Endothelial cell (in vitro differentiated cells): ENCODE results near the gene GPR78. TPM values are rescaled to one million over a fixed set of nuclear protein-coding genes. Genes with fewer than 3 reads are reported as not detected.

ENCODE experiments used
- DNase-seq: peaks from one replicate; pipeline ENCODE4 v3.0.0; 2021; ENCODE audit warnings: low spot score
- H3K27ac Mint-ChIP-seq: one replicate; pipeline ENCODE4 v1.8.0; 2021; ENCODE audit warnings: mixed read lengths, inconsistent platforms; ENCODE audit not compliant: unreplicated experiment
- H3K27me3 Mint-ChIP-seq: one replicate; pipeline ENCODE4 v1.8.0; 2021; ENCODE audit warnings: mild to moderate bottlenecking, moderate library complexity, mixed read lengths, inconsistent platforms; ENCODE audit not compliant: unreplicated experiment
- H3K36me3 Mint-ChIP-seq: one replicate; pipeline ENCODE4 v1.8.0; 2021; ENCODE audit warnings: mild to moderate bottlenecking, low read depth, mixed read lengths, inconsistent platforms; ENCODE audit not compliant: unreplicated experiment
- H3K4me1 Mint-ChIP-seq: one replicate; pipeline ENCODE4 v1.8.0; 2021; ENCODE audit warnings: mild to moderate bottlenecking, mixed read lengths, inconsistent platforms; ENCODE audit not compliant: unreplicated experiment
- H3K4me3 Mint-ChIP-seq: one replicate; pipeline ENCODE4 v1.8.0; 2021; ENCODE audit warnings: mild to moderate bottlenecking, mixed read lengths, inconsistent platforms; ENCODE audit not compliant: unreplicated experiment
- H3K9me3 Mint-ChIP-seq: one replicate; pipeline ENCODE4 v1.8.0; 2021; ENCODE audit warnings: mixed read lengths, inconsistent platforms; ENCODE audit not compliant: unreplicated experiment
- total RNA-seq: library from RNA; stranded (reverse); fragmentation: NEBNext Ultra II Directional; extraction: Animal tissue kit (Norgen Biotek cat#: 25700); gene quantifications from one replicate; pipeline ENCODE4 v1.2.1, GENCODE V29; 2021; ENCODE audit not compliant: unreplicated experiment
- TF ChIP-seq, protein P1 (sequence below): fragments of 200-600 bp; sonication (generic); IDR thresholded peaks from one replicate; pipeline ENCODE4 v1.5.0; 2021; ENCODE audit warnings: antibody characterized with exemption; ENCODE audit not compliant: unreplicated experiment

The GPR78 gene
- total RNA-seq, 1 donor from 2014 or later = not detected

DNA sequence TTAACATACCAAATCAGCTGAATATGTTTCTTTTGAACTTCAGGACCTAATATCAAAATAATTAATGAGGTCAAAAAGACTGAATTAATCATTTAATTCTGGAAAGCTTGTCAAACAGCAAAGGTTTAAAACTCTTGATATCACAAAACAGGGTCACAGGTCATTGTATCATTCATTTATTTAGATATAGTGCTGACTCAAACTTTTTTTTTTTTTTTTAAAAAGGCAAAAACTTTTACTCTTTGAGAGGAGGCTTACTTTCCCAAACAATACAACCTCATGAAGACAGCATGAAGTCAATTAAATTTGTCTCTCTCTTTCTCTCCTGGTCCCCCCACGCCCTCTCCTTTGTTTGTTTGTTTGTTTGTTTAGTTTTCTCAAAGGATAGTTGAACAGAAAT, 15.6 kb upstream of the GPR78 start:
- Mint-ChIP-seq H3K36me3 (no peaks in the 10 kb centered on the region), H3K4me3 (no peak overlapping the region), H3K27ac (no peak overlapping the region), H3K9me3 (no peaks in the 10 kb centered on the region), H3K27me3 (no peaks in the 10 kb centered on the region), H3K4me1 (peaks cover 13% of the 10 kb centered on the region)
- no peak for DNase-seq
- TF ChIP-seq, protein P1, sequence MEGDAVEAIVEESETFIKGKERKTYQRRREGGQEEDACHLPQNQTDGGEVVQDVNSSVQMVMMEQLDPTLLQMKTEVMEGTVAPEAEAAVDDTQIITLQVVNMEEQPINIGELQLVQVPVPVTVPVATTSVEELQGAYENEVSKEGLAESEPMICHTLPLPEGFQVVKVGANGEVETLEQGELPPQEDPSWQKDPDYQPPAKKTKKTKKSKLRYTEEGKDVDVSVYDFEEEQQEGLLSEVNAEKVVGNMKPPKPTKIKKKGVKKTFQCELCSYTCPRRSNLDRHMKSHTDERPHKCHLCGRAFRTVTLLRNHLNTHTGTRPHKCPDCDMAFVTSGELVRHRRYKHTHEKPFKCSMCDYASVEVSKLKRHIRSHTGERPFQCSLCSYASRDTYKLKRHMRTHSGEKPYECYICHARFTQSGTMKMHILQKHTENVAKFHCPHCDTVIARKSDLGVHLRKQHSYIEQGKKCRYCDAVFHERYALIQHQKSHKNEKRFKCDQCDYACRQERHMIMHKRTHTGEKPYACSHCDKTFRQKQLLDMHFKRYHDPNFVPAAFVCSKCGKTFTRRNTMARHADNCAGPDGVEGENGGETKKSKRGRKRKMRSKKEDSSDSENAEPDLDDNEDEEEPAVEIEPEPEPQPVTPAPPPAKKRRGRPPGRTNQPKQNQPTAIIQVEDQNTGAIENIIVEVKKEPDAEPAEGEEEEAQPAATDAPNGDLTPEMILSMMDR = no peak

DNA sequence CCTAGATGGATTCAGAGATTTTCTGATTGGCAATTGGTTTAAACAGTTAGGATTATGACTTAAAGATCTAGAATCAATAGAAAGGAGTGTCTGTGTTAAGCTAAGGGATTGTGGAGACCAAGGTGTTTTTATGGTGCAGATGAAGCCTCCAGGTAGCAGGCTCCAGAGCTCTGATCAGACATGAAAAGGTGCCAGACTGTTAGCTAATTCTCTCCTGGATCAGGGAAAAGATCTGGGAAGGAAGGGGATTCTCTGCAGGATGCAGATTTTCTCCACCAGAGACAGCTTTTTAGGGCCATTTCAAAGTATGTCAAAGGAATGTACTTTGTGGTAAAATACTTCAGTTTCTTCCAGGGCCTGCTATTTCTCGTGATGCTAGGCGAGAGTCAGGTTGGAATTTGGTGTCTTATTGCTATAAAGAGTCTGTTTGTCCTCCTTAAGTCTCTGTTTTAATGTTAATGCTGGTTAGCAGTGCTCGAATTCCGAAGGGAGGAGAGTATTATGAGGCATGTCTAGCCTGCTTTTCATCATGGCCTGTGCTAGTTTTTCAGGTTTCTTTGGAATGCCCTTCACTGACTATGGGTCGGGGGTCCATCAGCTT, 12.0 kb upstream of the GPR78 start:
- no peaks in the 10 kb centered on the region for H3K36me3 Mint-ChIP-seq
- no peaks in the 10 kb centered on the region for H3K27me3 Mint-ChIP-seq
- no peak overlapping the region for H3K4me3 Mint-ChIP-seq
- H3K27ac Mint-ChIP-seq = no peak overlapping the region
- DNase-seq = no peak
- TF ChIP-seq, protein P1 = no peak
- peaks cover 4% of the 10 kb centered on the region for H3K4me1 Mint-ChIP-seq
- H3K9me3 Mint-ChIP-seq = no peaks in the 10 kb centered on the region

DNA sequence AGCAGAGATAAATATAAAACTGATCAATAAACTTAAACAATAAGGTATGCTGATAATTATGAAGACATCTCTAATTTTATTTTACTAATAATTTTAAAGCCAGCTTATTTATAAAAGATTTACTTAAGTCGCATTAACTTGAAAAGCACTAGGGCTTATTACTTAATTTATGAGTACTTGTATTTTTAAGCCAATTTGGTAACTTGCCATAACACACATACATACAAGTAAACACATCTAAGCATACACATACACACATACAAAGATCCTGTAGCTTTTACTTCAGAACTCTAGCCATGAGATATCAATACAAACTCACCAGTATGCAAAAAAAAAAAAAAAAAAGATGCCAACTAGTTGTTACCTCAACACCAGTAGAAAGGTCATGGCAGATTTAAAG, 10.0 kb upstream of the GPR78 start:
- H3K9me3 Mint-ChIP-seq = no peaks in the 10 kb centered on the region
- TF ChIP-seq, protein P1 = no peak
- H3K27me3 Mint-ChIP-seq = no peaks in the 10 kb centered on the region
- H3K36me3 Mint-ChIP-seq = no peaks in the 10 kb centered on the region
- no peak overlapping the region for H3K4me3 Mint-ChIP-seq
- H3K4me1 Mint-ChIP-seq = peaks cover 4% of the 10 kb centered on the region
- no peak overlapping the region for H3K27ac Mint-ChIP-seq
- no peak for DNase-seq

DNA sequence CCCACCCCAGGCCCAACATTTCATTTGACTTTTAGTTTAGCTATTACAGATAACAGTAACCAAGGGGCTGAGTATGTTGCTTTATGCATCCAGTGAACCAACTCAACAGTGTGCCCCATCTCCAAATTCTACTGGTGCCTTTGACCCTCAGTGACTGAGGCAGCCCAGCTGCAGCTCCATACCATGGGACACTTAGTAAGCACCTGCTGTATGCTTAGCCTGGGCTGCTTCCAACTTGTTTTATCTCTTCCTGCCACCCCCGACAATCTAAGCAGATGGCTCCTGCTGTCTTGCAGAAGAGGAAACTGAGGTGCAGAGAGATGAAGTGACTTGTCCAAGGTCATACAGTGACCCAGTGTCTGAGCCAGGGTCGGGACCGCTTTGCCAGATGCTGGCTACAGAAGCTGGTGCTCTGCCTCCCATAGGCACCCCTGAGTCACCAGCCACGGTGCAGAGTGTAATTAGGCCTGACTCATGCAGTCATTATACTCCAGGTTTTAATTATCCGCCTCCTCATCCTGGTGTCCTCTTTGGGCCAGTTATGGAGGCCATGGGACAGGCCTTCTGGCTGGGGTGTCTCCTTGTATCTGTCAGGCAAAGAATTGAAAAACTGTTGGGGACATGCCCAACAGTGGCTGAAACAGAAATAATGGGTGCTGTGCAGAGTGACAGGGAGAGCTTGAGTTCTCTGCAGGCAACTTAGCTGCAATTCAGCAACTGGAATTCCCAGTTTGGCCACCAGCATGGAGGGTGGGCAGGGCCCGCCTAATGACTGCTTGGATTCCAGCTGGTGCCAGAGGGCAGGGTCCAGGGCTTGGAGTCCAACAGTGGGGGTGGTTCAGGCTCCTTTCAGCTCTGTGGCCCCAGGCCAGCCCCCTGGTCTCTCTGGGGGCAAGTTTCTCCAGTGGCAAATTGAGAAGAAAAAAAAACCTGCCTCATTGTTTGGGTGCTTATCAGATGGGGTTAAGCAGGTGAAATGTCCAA, 8.2 kb upstream of the GPR78 start:
- TF ChIP-seq, protein P1 = no peak
- no peak for DNase-seq
- Mint-ChIP-seq H3K27me3 (no peaks in the 10 kb centered on the region), H3K36me3 (no peaks in the 10 kb centered on the region), H3K4me1 (peaks cover 4% of the 10 kb centered on the region), H3K27ac (no peak overlapping the region), H3K4me3 (no peak overlapping the region), H3K9me3 (no peaks in the 10 kb centered on the region)

DNA sequence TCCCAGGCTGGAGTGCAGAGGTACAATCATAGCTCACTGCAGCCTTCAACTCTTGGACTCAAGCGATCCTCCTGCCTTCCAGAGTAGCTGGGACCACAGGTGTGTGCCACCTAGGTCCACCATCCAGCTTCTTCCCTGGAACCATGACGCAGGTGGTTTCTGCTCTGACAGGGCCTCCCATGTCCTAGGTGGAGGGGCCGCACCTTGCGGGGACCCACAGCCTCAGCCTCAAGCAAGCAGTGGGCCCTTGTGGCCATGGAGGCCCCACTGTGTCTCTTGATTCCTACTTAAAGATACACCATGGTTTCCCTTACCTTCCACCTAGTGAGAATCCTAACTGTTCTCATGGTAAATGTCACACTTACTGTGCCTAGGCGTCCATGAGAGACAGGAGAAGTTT, 6.9 kb upstream of the GPR78 start:
- H3K4me3 Mint-ChIP-seq = no peak overlapping the region
- H3K36me3 Mint-ChIP-seq = no peaks in the 10 kb centered on the region
- DNase-seq = no peak
- TF ChIP-seq, protein P1 = no peak
- H3K9me3 Mint-ChIP-seq = no peaks in the 10 kb centered on the region
- H3K4me1 Mint-ChIP-seq = no peaks in the 10 kb centered on the region
- H3K27me3 Mint-ChIP-seq = peaks cover 7% of the 10 kb centered on the region
- H3K27ac Mint-ChIP-seq = no peak overlapping the region
